ENCODE measurements around the gene PTPRB.

GRCh38 chr12:70635755-70636154 lies 1.5 kb downstream of the PTPRB start:
- TF ChIP-seq CEBPB (IDR thresholded peaks at IDR 0.05; ENCODE audit: low read depth) (no peak), CTCF (IDR thresholded peaks at IDR 0.05 in 2 of 3, conservative IDR thresholded peaks at IDR 0.05 in 1 of 3; ENCODE audit: borderline replicate concordance in 1 of 3, insufficient read depth in 1 of 3, low read depth in 2 of 3, low read length in 2 of 3) (no peak), POLR2AphosphoS5 (IDR thresholded peaks at IDR 0.05; ENCODE audit: low read depth, low read length) (no peak), SIN3A (IDR thresholded peaks at IDR 0.05; ENCODE audit: low read depth) (no peak), ZFX (IDR thresholded peaks at IDR 0.05) (no peak), EZH2 (IDR thresholded peaks at IDR 0.05) (no peak), TCF7L2 (IDR thresholded peaks at IDR 0.05; ENCODE audit: borderline replicate concordance, extremely low read depth, insufficient read depth, insufficient read length) (no peak), FOSL1 (IDR thresholded peaks at IDR 0.05; ENCODE audit: low read depth) (no peak), EZH2phosphoT487 (IDR thresholded peaks at IDR 0.05; ENCODE audit: borderline replicate concordance) (no peak), EGR1 (IDR thresholded peaks at IDR 0.05; ENCODE audit: low read depth) (no peak), ELF1 (IDR thresholded peaks at IDR 0.05; ENCODE audit: borderline replicate concordance, low read depth) (no peak), SP1 (IDR thresholded peaks at IDR 0.05; ENCODE audit: low read depth) (no peak), POLR2A (IDR thresholded peaks at IDR 0.05; ENCODE audit: borderline replicate concordance, extremely low read depth, insufficient read depth, insufficient read length) (no peak), YY1 (IDR thresholded peaks at IDR 0.05; ENCODE audit: extremely low read depth, insufficient replicate concordance, low read depth, low read length) (no peak)
